T-helper 1 cell (primary cell): Measurements from ENCODE around the gene BRD7.

Experiments
- DNase-seq, 5 donors: peaks; one replicate each; pipeline ENCODE4 v3.0.0-alpha.2; 2012 to 2020

The BRD7 gene

GRCh38 chr16:50271148-50272041, 97.4 kb downstream of the BRD7 start:
- no peak for DNase-seq

- no peak for DNase-seq
Measured at GRCh38 chr16:50270510-50271147, 98.2 kb downstream of the BRD7 start.

DNA sequence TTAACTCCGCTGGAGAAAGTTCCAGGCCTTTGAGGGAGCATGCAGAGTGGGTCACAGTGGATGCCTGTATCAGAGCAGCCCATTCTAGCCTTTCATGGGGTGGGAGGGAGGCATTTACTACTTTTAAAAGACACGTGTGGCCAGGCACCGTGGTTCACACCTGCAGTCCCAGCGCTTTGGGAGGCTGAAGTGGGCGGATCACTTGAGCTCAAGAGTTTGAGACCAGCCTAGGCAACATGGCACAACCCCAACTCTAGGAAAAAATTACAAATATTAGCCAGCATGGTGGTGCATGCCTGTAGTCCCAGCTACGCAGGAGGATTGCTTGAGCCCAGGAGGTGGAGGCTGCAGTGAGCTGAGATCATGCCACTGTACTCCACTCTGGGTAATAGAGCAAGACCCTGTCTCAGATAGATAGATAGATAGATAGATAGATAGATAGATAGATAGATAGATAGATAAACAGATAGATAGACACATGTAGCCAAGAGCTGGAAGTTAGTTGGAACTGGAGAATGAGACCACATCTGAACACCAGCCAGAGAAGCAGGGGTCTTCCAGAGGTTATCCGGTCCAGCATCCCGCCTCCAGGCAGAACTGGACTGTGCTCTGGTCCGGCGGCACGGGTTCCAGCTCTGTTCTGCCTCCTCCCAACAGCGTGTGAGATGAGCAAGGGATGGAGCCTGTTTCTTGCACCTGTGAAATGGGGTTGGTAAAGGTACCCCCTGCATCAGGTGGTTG, 98.8 kb downstream of the BRD7 start:
- DNase-seq = no peak

DNA sequence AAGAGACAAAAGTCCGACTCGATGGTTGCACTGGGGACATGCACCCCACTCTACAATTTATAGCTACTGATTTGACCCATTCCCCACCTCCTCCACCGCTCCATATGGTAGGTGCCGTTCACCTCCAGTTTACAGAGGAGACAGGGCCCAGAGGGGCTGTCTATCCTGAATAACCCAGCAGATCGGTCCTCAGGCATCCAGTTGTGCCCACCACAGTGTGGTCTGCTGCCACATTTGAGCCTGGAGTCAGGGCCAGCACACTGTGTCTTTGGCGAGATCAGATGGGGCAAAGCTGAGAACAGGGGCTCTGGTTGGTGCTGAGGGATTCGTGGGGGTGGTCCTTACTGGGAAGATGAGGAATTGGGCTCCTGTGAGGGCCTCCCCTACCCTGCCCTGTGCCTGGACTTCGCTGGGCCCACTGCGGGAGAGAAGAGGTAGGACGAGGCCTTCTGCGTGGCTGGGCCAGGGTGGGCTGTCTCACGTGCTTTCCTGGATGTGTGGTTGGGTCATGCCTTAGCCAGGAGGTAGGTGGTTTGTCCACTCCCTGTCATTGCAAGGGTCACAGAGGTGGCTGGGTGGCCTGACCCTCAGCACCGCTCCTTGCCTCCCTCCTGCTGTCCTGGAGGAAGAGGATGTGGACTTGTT, 99.6 kb downstream of the BRD7 start:
- no peak for DNase-seq

DNA sequence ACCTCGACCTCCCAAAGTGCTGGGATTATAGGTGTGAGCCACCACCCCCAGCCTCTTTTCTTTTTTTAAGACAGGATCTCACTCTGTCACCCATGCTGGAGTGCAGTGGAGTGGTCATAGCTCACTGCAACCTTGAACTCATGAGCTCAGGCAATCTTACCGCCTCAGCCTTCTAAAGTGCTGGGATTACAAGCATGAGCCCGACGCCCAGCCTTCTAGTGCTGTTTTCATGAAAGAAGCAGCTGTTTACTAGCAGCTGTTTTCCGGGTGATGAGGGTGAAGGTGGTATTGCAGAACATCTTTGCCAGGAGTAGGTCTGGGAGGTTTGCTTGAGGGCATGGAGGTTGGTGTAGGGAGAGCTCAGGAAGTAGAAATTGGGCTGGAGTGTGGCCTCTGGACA, 100.4 kb downstream of the BRD7 start:
- DNase-seq = no peak

- peak in 1 of 5 donors; percentile 56 for DNase-seq
Measured at GRCh38 chr16:50267651-50268050, 101.1 kb downstream of the BRD7 start.

GRCh38 chr16:50267151-50267631, 101.6 kb downstream of the BRD7 start:
- DNase-seq = no peak

GRCh38 chr16:50266337-50267091, 102.3 kb downstream of the BRD7 start, which contains the start of gene ADCY7:
Gene ADCY7, plus strand, starts transcription at chr16:50266551. Its CDS starts 21,629 bp downstream, at chr16:50288180.
- DNase-seq = peak; percentile 64 to 91 (median 75)
